Measurements from ENCODE around the gene STARD10. TPM values are rescaled to one million over a fixed set of nuclear protein-coding genes. Genes with fewer than 3 reads are reported as not detected.

The STARD10 gene
- total and polyA plus RNA-seq, 2 donors (not counting 3 experiments of a cell fraction or from before 2014, with no cell fraction given) = 16.1 to 22.5 TPM

DNA sequence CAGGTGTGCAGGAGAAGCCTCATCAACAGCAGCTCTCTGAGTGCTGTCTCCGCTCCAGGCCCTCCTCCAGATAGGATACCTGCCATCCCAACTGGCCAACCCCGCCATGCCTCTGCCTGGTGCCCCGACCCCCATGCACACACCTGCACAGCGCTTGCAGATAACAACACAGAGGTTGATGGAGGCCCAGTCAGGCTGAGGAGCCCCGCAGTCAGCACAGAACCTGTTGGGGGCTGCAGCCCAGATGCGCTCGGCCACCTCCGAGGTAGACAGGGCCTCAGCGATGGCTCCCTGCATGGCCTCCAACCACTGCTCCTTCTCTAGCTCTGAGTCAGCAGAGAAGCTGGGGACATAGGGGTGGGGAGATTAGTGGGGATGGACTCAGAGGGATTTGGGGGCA lies 86.8 kb downstream of the STARD10 start:
- FAIRE-seq (no peak), DNase-seq (ENCODE audit: low read depth, low spot score) (no peak)
- TF ChIP-seq JUN (IDR thresholded peaks at IDR 0.05; ENCODE audit: borderline replicate concordance, insufficient read depth, insufficient read length, low read depth) (no peak), FOS (IDR thresholded peaks at IDR 0.05; ENCODE audit: borderline replicate concordance, insufficient read depth, low read length) (no peak), GATA2 (IDR thresholded peaks at IDR 0.05; ENCODE audit: insufficient read depth, insufficient read length, low read depth, low read length) (no peak)
- TF ChIP-seq, protein P1, sequence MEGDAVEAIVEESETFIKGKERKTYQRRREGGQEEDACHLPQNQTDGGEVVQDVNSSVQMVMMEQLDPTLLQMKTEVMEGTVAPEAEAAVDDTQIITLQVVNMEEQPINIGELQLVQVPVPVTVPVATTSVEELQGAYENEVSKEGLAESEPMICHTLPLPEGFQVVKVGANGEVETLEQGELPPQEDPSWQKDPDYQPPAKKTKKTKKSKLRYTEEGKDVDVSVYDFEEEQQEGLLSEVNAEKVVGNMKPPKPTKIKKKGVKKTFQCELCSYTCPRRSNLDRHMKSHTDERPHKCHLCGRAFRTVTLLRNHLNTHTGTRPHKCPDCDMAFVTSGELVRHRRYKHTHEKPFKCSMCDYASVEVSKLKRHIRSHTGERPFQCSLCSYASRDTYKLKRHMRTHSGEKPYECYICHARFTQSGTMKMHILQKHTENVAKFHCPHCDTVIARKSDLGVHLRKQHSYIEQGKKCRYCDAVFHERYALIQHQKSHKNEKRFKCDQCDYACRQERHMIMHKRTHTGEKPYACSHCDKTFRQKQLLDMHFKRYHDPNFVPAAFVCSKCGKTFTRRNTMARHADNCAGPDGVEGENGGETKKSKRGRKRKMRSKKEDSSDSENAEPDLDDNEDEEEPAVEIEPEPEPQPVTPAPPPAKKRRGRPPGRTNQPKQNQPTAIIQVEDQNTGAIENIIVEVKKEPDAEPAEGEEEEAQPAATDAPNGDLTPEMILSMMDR (IDR thresholded peaks at IDR 0.05; ENCODE audit: extremely low read depth in 1 of 2, insufficient read depth in 1 of 2, low read depth in 1 of 2, low read length in 2 of 2) = no peak
- TF ChIP-seq, protein P2, sequence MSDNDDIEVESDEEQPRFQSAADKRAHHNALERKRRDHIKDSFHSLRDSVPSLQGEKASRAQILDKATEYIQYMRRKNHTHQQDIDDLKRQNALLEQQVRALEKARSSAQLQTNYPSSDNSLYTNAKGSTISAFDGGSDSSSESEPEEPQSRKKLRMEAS (IDR thresholded peaks at IDR 0.05; ENCODE audit: insufficient read depth, insufficient read length) = no peak
- no peaks in the 10 kb centered on the region for H3K9me3 ChIP-seq (replicated peaks; ENCODE audit: control insufficient read depth, insufficient read depth, low read length)
- no peaks in the 10 kb centered on the region for H4K20me1 ChIP-seq (replicated peaks; ENCODE audit: control insufficient read depth, extremely low read depth, insufficient read depth, low read length)
- H3K4me3 ChIP-seq (replicated peaks in 1 of 3; ENCODE audit: insufficient read depth in 1 of 3, low read depth in 1 of 3, low read length in 3 of 3) = no peak overlapping the region
- H3K4me1 ChIP-seq (ENCODE audit: control insufficient read depth, extremely low read depth, insufficient read depth, low read length) = no peaks in the 10 kb centered on the region
- dilution Hi-C loops (cut with MboI; ENCODE audit: extremely low pct_ligation_motif_present, low sequenced_read_pairs) (no loop called here), intact Hi-C loops (cut with micrococcal nuclease) (no loop called here)
- no peak overlapping the region for H3K9ac ChIP-seq (replicated peaks; ENCODE audit: extremely low read depth, insufficient read depth, low read length)
- no peak overlapping the region for H2AFZ ChIP-seq (ENCODE audit: low read depth, low read length)
- H3K36me3 ChIP-seq (ENCODE audit: control insufficient read depth in 2 of 2, extremely low read depth in 1 of 2, insufficient read depth in 2 of 2, low read length in 2 of 2) = peaks cover 3 to 55% of the 10 kb centered on the region in 2 experiments
- H3K9me1 ChIP-seq (replicated peaks; ENCODE audit: control insufficient read depth, extremely low read depth, insufficient read depth, low read length) = no peaks in the 10 kb centered on the region
- no peak overlapping the region for H3K4me2 ChIP-seq (ENCODE audit: insufficient read depth, low read length)
- CTCF ChIA-PET = no interaction called here
- POLR2A ChIA-PET = no interaction called here
- no peaks in the 10 kb centered on the region for H3K79me2 ChIP-seq (ENCODE audit: control insufficient read depth, insufficient read depth, low read length)
- BruUV-seq (replicated peaks) = no TSS peak
- H3K27ac ChIP-seq (ENCODE audit: insufficient read depth, low read depth, low read length) = no peak overlapping the region
- no peaks in the 10 kb centered on the region for H3K27me3 ChIP-seq (ENCODE audit: control insufficient read depth in 2 of 2, insufficient read depth in 2 of 2, low read length in 2 of 2)

DNA sequence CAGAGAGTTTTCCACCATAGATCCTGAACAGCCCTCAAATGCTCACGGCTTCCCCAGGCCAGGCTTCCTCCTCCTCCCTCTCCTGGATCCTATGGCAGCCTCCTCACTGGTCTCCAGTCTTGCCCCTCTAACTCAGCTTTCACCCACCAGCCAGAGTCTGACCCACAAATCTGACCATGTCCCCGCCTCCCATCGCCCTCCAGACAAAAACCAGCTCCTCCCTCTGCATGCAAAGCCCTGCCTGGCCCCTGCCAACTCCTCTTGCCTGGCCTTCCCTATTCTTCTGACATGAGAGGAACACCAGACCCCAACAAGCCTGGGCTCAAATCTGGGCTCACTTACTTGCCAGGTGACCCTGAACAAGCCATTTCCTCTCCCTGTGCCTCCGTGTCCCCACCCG lies 87.3 kb downstream of the STARD10 start:
- BruUV-seq (replicated peaks) = no TSS peak
- no peak for TF ChIP-seq MYC (IDR thresholded peaks at IDR 0.05; ENCODE audit: low read depth, low read length)
- no peak for TF ChIP-seq GATA2 (IDR thresholded peaks at IDR 0.05; ENCODE audit: insufficient read depth, insufficient read length, low read depth, low read length)
- TF ChIP-seq EZH2 (IDR thresholded peaks at IDR 0.05; ENCODE audit: borderline replicate concordance, low read depth, low read length, severe bottlenecking) = no peak
- no peak for TF ChIP-seq POLR2A (IDR thresholded peaks at IDR 0.05; ENCODE audit: low read depth, low read length)
- TF ChIP-seq FOS (IDR thresholded peaks at IDR 0.05; ENCODE audit: borderline replicate concordance, insufficient read depth, low read length) = no peak
- TF ChIP-seq POLR2AphosphoS5 (IDR thresholded peaks at IDR 0.05; ENCODE audit: insufficient read depth, low read depth, low read length) = no peak
- TF ChIP-seq, protein P1 (IDR thresholded peaks at IDR 0.05; ENCODE audit: extremely low read depth in 1 of 2, insufficient read depth in 1 of 2, low read depth in 1 of 2, low read length in 2 of 2) = no peak
- TF ChIP-seq, protein P2 (IDR thresholded peaks at IDR 0.05; ENCODE audit: insufficient read depth, insufficient read length) = no peak
- no peak for TF ChIP-seq JUN (IDR thresholded peaks at IDR 0.05; ENCODE audit: borderline replicate concordance, insufficient read depth, insufficient read length, low read depth)
- H3K9me3 ChIP-seq (replicated peaks; ENCODE audit: control insufficient read depth, insufficient read depth, low read length) = no peaks in the 10 kb centered on the region
- H3K9me1 ChIP-seq (replicated peaks; ENCODE audit: control insufficient read depth, extremely low read depth, insufficient read depth, low read length) = no peaks in the 10 kb centered on the region
- no peaks in the 10 kb centered on the region for H3K27me3 ChIP-seq (ENCODE audit: control insufficient read depth in 2 of 2, insufficient read depth in 2 of 2, low read length in 2 of 2)
- peaks cover 3 to 53% of the 10 kb centered on the region in 2 experiments for H3K36me3 ChIP-seq (ENCODE audit: control insufficient read depth in 2 of 2, extremely low read depth in 1 of 2, insufficient read depth in 2 of 2, low read length in 2 of 2)
- no peak overlapping the region for H3K4me2 ChIP-seq (ENCODE audit: insufficient read depth, low read length)
- ChIA-PET POLR2A (no interaction called here), CTCF (no interaction called here)
- dilution Hi-C loops (cut with MboI; ENCODE audit: extremely low pct_ligation_motif_present, low sequenced_read_pairs) = no loop called here
- intact Hi-C loops (cut with micrococcal nuclease) = no loop called here
- no peaks in the 10 kb centered on the region for H3K4me1 ChIP-seq (ENCODE audit: control insufficient read depth, extremely low read depth, insufficient read depth, low read length)
- H3K9ac ChIP-seq (replicated peaks; ENCODE audit: extremely low read depth, insufficient read depth, low read length) = no peak overlapping the region
- H3K79me2 ChIP-seq (ENCODE audit: control insufficient read depth, insufficient read depth, low read length) = no peaks in the 10 kb centered on the region
- H4K20me1 ChIP-seq (replicated peaks; ENCODE audit: control insufficient read depth, extremely low read depth, insufficient read depth, low read length) = no peaks in the 10 kb centered on the region
- no peak for DNase-seq (ENCODE audit: low read depth, low spot score)
- no peak for FAIRE-seq
- no peak overlapping the region for H3K4me3 ChIP-seq (replicated peaks in 1 of 3; ENCODE audit: insufficient read depth in 1 of 3, low read depth in 1 of 3, low read length in 3 of 3)
- H2AFZ ChIP-seq (ENCODE audit: low read depth, low read length) = no peak overlapping the region
- H3K27ac ChIP-seq (ENCODE audit: insufficient read depth, low read depth, low read length) = no peak overlapping the region
